OCI-LY3 (cell line): ENCODE data around the gene ADGRD1.

Source experiments
- H2AFZ ChIP-seq: fragments of 200-600, 300-600 bp; shearing (Covaris generic); 2 replicates; pipeline ENCODE4 v1.6.0; 2014; ENCODE audit warnings: antibody characterized with exemption, low read depth, low read length
- H3K27ac ChIP-seq: fragments of 200-600, 300-600 bp; sonication (generic); 2 replicates; pipeline ENCODE4 v1.5.1; 2014; ENCODE audit warnings: mild to moderate bottlenecking, low read length, moderate library complexity, mixed read lengths
- H3K27me3 ChIP-seq: fragments of 200-600, 300-600 bp; sonication (generic); 2 replicates; pipeline ENCODE4 v1.6.1; 2014; ENCODE audit warnings: low read depth, low read length, mixed read lengths
- H3K36me3 ChIP-seq: fragments of 200-600, 300-600 bp; sonication (generic); replicated peaks from 2 replicates; pipeline ENCODE3; 2014; ENCODE audit warnings: low read depth, low read length, mixed read lengths
- H3K4me1 ChIP-seq: fragments of 300-600, 200-600 bp; sonication (generic); 2 replicates; pipeline ENCODE4 v1.6.1; 2014; ENCODE audit warnings: low read length, mixed read lengths
- H3K4me2 ChIP-seq: fragments of 200-600, 300-600 bp; sonication (generic); 2 replicates; pipeline ENCODE4 v1.6.1; 2014; ENCODE audit warnings: low read length, mixed read lengths
- H3K4me3 ChIP-seq: fragments of 300-600, 200-600 bp; sonication (generic); 2 replicates; pipeline ENCODE4 v1.5.1; 2014; ENCODE audit warnings: antibody characterized with exemption, mild to moderate bottlenecking, low read length, moderate library complexity
- H3K79me2 ChIP-seq: fragments of 300-600, 200-600 bp; shearing (Covaris generic); 2 replicates; pipeline ENCODE4 v1.6.1; 2014; ENCODE audit warnings: mild to moderate bottlenecking, low read length, mixed read lengths
- H3K9ac ChIP-seq: fragments of 300-600, 200-600 bp; shearing (Covaris generic); 2 replicates; pipeline ENCODE4 v1.6.0; 2014; ENCODE audit warnings: mild to moderate bottlenecking, low read length, moderate library complexity
- H3K9me3 ChIP-seq: fragments of 200-600, 300-600 bp; shearing (Covaris generic); 2 replicates; pipeline ENCODE4 v1.6.1; 2014; ENCODE audit warnings: low read length, mixed read lengths; ENCODE audit not compliant: insufficient read depth
- H4K20me1 ChIP-seq: fragments of 200-600, 300-600 bp; sonication (generic); 2 replicates; pipeline ENCODE4 v1.6.1; 2016; ENCODE audit warnings: low read length, mixed read lengths; ENCODE audit not compliant: insufficient read depth
- EZH2phosphoT487 ChIP-seq: fragments of 200-600 bp; shearing (Covaris generic); IDR thresholded peaks from 2 replicates; pipeline ENCODE4 v1.6.1; 2018; ENCODE audit warnings: antibody characterized with exemption, mixed run types, low read depth
- TF ChIP-seq, protein P1 (sequence below): fragments of 200-600, 300-600 bp; sonication (generic); IDR thresholded peaks from 2 replicates; pipeline ENCODE4 v1.5.1; 2014; ENCODE audit warnings: antibody characterized with exemption, low read length, low read depth

ADGRD1 gene

GRCh38 chr12:131129839-131130238 lies 176.1 kb downstream of the ADGRD1 start:
- Histone ChIP-seq H3K36me3 (no peaks in the 10 kb centered on the region), H3K4me2 (no peak overlapping the region), H3K27ac (no peak overlapping the region), H3K4me3 (no peak overlapping the region), H3K9me3 (no peaks in the 10 kb centered on the region), H4K20me1 (no peaks in the 10 kb centered on the region), H3K4me1 (no peaks in the 10 kb centered on the region), H3K79me2 (no peaks in the 10 kb centered on the region), H2AFZ (no peak overlapping the region), H3K27me3 (no peaks in the 10 kb centered on the region; the same call in 1 of the 2 replicates), H3K9ac (no peak overlapping the region)
- TF ChIP-seq, protein P1, sequence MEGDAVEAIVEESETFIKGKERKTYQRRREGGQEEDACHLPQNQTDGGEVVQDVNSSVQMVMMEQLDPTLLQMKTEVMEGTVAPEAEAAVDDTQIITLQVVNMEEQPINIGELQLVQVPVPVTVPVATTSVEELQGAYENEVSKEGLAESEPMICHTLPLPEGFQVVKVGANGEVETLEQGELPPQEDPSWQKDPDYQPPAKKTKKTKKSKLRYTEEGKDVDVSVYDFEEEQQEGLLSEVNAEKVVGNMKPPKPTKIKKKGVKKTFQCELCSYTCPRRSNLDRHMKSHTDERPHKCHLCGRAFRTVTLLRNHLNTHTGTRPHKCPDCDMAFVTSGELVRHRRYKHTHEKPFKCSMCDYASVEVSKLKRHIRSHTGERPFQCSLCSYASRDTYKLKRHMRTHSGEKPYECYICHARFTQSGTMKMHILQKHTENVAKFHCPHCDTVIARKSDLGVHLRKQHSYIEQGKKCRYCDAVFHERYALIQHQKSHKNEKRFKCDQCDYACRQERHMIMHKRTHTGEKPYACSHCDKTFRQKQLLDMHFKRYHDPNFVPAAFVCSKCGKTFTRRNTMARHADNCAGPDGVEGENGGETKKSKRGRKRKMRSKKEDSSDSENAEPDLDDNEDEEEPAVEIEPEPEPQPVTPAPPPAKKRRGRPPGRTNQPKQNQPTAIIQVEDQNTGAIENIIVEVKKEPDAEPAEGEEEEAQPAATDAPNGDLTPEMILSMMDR: no peak
- TF ChIP-seq EZH2phosphoT487: no peak

DNA sequence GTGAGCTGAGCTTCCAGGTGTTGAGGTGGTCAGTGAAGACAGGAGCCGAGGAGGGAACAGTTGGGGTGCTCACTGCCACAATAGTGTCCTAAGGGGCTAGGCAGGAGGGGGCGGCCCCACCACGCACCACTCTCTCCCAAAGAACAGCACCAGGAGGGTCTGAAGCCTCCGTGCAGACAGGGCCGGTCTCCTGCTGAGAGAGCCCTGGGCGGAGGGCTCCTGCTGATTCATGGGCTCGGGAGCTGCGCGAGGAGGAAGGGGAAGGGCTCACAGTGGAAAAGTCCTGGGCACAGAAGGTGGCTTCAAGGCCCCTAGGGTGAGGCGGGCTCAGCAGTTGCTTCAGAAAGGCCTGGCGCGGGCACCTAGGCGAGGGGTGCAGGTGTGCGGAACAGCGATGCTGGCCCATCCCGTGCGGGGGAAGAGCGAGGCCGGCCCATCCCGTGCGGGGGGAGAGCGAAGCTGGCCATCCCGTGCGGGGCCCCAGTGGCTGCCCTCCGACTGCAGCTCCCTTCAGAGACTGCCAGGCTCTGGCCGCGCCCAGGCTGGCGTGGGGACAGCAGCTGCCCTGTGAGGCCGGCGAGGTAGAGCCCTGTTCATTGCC lies 176.7 kb downstream of the ADGRD1 start:
- no peaks in the 10 kb centered on the region for H4K20me1 ChIP-seq
- H3K27ac ChIP-seq: no peak overlapping the region
- H3K4me3 ChIP-seq: no peak overlapping the region
- TF ChIP-seq, protein P1: no peak
- TF ChIP-seq EZH2phosphoT487: no peak
- H3K9me3 ChIP-seq: no peaks in the 10 kb centered on the region
- H3K27me3 ChIP-seq: no peaks in the 10 kb centered on the region; the same call in 1 of the 2 replicates
- no peak overlapping the region for H3K4me2 ChIP-seq
- no peaks in the 10 kb centered on the region for H3K36me3 ChIP-seq
- no peak overlapping the region for H3K9ac ChIP-seq
- H3K4me1 ChIP-seq: no peaks in the 10 kb centered on the region
- H2AFZ ChIP-seq: no peak overlapping the region
- no peaks in the 10 kb centered on the region for H3K79me2 ChIP-seq

GRCh38 chr12:131131077-131131807 lies 177.5 kb downstream of the ADGRD1 start:
- H3K27ac ChIP-seq: no peak overlapping the region
- H2AFZ ChIP-seq: no peak overlapping the region
- H3K79me2 ChIP-seq: no peaks in the 10 kb centered on the region
- no peaks in the 10 kb centered on the region; the same call in 1 of the 2 replicates for H3K27me3 ChIP-seq
- no peaks in the 10 kb centered on the region for H3K36me3 ChIP-seq
- no peak overlapping the region for H3K9ac ChIP-seq
- no peak overlapping the region for H3K4me3 ChIP-seq
- H3K4me1 ChIP-seq: no peaks in the 10 kb centered on the region
- H3K9me3 ChIP-seq: no peaks in the 10 kb centered on the region
- H3K4me2 ChIP-seq: no peak overlapping the region
- H4K20me1 ChIP-seq: no peaks in the 10 kb centered on the region
- TF ChIP-seq, protein P1: no peak
- no peak for TF ChIP-seq EZH2phosphoT487

DNA sequence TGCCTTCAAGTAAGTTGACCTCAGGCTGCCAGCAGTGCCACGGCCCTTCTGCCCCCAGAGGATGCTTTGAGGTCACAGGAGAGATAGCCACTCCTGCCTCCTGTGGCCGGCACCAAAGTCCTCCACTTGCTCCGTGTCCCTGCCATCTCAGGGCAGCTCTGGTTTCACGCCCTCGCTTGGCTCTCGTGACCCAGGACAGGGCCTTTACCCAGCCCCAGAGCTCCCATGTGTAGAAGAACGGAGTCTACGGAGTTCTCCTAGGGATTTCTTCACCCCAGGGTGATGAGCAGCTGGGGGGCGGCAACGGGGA lies 178.1 kb downstream of the ADGRD1 start:
- H3K79me2 ChIP-seq: no peaks in the 10 kb centered on the region
- H3K4me2 ChIP-seq: no peak overlapping the region
- H3K4me3 ChIP-seq: no peak overlapping the region
- H3K9ac ChIP-seq: no peak overlapping the region
- TF ChIP-seq, protein P1: no peak
- no peak for TF ChIP-seq EZH2phosphoT487
- H3K36me3 ChIP-seq: no peaks in the 10 kb centered on the region
- no peaks in the 10 kb centered on the region for H3K9me3 ChIP-seq
- H3K27ac ChIP-seq: no peak overlapping the region
- no peaks in the 10 kb centered on the region; the same call in 1 of the 2 replicates for H3K27me3 ChIP-seq
- H4K20me1 ChIP-seq: no peaks in the 10 kb centered on the region
- H3K4me1 ChIP-seq: no peaks in the 10 kb centered on the region
- no peak overlapping the region for H2AFZ ChIP-seq
